ENCODE data around the gene PHF19.

DNA sequence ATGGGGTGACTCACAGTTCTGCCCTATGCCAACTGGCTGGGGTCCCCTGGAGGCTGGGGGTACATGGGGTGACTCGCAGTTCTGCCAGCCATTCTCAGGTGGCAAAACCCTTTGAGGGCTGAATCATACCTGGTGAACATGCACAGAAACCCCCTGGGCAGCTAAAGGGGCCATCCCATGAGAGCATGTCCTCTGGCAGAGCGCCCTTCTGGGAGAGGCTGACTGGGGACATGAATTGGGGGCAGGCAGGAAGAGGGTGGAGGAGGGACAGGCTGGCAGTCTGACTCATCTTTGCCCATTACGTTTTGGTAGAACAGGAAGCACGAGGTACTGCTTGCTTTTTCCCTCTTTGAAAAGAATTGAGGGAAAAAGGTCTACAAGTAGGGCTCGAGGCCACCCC is 32.9 kb upstream of the PHF19 start:
- TF ChIP-seq EZH2phosphoT487 (IDR thresholded peaks at IDR 0.05; ENCODE audit: insufficient read depth, low read depth) (no peak), EZH2 (IDR thresholded peaks at IDR 0.05; ENCODE audit: insufficient read depth, poor library complexity, severe bottlenecking) (no peak)

All from GM23248 (cell line).